B cell (primary cell): ENCODE results near the gene CAMK1.

Source experiments
- EZH2 ChIP-seq: IDR thresholded peaks from 2 replicates; pipeline ENCODE4 v1.6.1; 2012; ENCODE audit warnings: borderline replicate concordance, low read depth, mild to moderate bottlenecking, moderate library complexity, low read length; ENCODE audit not compliant: insufficient read depth, poor library complexity, severe bottlenecking
- TF ChIP-seq, protein P1 (sequence below): fragments of 200-600 bp; IDR thresholded peaks from one replicate; pipeline ENCODE4 v1.8.0; 2022; ENCODE audit warnings: antibody characterized with exemption, mild to moderate bottlenecking

DNA sequence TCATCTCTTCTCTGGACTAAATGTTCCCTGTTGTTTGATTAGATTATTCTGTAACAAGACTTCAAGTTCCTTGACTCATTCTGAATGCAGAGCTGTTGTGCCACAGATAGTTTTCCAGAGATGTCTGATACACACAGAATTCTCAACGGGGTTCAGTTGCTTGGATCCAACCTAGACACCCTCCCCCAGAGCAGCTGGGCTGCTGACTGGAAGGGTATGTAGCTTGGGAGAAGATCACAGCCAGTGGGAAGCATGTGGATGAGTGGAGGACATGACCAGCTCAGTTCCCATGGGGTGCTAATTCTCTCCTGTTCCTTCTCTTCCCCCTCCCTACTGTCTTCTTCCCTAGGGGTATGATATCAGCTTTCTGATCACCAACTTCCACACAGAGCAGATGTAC is 33.7 kb upstream of the CAMK1 start:
- TF ChIP-seq, protein P1, sequence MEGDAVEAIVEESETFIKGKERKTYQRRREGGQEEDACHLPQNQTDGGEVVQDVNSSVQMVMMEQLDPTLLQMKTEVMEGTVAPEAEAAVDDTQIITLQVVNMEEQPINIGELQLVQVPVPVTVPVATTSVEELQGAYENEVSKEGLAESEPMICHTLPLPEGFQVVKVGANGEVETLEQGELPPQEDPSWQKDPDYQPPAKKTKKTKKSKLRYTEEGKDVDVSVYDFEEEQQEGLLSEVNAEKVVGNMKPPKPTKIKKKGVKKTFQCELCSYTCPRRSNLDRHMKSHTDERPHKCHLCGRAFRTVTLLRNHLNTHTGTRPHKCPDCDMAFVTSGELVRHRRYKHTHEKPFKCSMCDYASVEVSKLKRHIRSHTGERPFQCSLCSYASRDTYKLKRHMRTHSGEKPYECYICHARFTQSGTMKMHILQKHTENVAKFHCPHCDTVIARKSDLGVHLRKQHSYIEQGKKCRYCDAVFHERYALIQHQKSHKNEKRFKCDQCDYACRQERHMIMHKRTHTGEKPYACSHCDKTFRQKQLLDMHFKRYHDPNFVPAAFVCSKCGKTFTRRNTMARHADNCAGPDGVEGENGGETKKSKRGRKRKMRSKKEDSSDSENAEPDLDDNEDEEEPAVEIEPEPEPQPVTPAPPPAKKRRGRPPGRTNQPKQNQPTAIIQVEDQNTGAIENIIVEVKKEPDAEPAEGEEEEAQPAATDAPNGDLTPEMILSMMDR, result no peak
- TF ChIP-seq EZH2, result no peak
